Nephron (organoid): ENCODE measurements around the gene MROH7.

Source experiments
- H3K27ac Mint-ChIP-seq, 3 experiments: 2 replicates each; pipeline ENCODE4 v1.8.0; 2020; ENCODE audit warnings: mixed read lengths in 3 of 3, mild to moderate bottlenecking in 2 of 3, moderate library complexity in 1 of 3
- H3K27me3 Mint-ChIP-seq: 2 replicates; pipeline ENCODE4 v1.8.0; 2021; ENCODE audit warnings: low read depth, mild to moderate bottlenecking, moderate library complexity, mixed read lengths
- H3K36me3 Mint-ChIP-seq: 2 replicates; pipeline ENCODE4 v1.8.0; 2020; ENCODE audit warnings: low read depth, mixed read lengths
- H3K4me1 Mint-ChIP-seq: 2 replicates; pipeline ENCODE4 v1.8.0; 2020; ENCODE audit warnings: mixed read lengths
- H3K4me3 Mint-ChIP-seq, 3 experiments: 2 replicates each; pipeline ENCODE4 v1.8.0; 2020; ENCODE audit warnings: mild to moderate bottlenecking in 3 of 3, mixed read lengths in 3 of 3, moderate library complexity in 2 of 3
- H3K9me3 Mint-ChIP-seq: 2 replicates; pipeline ENCODE4 v1.8.0; 2020; ENCODE audit warnings: mixed read lengths
- CTCF ChIP-seq, 3 experiments: fragments of 200-600 bp; sonication (generic); IDR thresholded peaks; one replicate each; pipeline ENCODE4 v1.5.0; 2021; ENCODE audit warnings: antibody characterized with exemption in 3 of 3; ENCODE audit not compliant: unreplicated experiment in 3 of 3

Gene MROH7

DNA sequence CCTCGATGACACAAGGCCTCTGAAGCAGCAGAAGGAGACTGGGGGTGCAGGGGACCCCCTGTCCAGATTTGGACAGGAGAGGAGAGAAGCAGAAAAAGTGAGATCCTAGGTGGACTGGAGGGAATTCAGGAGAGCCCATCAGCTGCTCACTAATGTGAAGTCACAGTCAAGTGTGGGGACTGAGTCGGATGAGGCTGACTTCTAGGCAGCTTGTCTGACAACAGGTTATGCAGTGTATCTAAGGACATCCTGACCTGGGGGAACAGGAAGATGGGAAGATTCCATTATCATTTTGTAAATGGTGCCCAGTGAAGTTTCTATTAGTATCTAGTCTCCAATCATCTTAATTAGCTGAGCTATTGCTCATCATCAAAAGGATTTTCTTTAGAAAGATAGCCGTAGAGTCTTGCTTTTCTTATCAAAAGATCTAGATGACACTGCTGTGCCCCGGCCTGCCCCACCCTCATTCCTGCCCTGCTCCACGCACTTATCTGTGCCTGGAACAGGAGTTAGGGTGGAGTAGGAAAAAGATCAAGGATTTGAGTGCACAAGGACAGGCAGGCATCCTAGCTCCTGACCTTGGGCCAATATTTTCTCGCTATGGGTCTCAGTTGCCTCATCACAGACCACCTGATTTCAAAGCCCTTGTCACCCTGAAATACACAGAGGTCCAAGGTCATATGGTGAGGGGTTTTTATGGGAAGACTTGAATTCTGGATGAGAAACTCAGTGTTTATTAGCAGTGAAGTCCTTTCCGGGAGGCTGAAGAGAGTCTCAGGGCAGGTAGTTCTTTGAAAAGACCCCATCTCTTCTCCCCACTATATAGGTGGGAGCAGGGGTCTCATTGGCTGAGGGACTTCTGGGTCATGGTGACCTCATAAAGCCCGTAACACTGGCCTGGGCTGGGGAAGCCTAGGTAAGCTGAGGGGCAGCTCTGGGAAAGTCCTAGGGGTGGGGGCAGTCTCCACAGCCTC lies at the start of gene MROH7:
TSS of gene MROH7 (plus strand) at position 924 of the 974 bp plus-strand sequence. CDS start 11,141 bp downstream, outside the sequence.
- Mint-ChIP-seq H3K27ac (no peak within 1 kb of the TSS), H3K27me3 (no peaks in the 10 kb centered on the region), H3K36me3 (peaks cover 9% of the 10 kb centered on the region), H3K4me3 (no peak within 1 kb of the TSS), H3K9me3 (peaks cover 26% of the 10 kb centered on the region), H3K4me1 (peaks cover 4% of the 10 kb centered on the region)
- TF ChIP-seq CTCF (IDR thresholded peaks at IDR 0.05; ENCODE audit: unreplicated experiment in 3 of 3), result no peak

DNA sequence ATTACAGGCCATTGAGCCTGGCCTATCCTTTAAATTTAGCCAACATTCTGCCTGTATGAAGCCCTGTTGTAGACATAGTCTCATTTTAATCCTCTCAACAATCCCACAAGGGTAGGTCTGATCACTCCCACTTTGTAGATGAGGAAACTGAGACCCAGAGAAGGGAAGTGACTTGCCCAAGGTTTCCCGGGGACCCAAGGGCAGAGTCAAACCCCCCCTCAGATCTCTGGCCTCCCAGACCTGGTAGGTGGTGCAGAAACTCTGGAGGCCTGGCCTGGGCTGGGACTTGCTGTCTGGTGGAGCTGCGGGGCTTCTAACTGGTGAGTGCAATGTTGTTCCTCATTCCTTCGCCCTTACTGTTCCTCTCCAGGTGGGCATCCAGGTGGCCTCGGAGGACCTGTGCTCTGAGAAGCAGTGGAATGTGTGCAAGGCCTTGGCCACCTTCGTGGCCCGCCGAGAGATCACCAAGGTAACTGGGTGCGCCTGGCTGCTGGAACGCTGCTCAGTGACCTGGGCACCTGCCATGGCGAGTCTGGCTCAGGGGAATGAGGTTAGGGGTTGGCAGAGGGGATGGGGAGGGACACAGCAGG lies 47.9 kb upstream of the MROH7 start:
- Mint-ChIP-seq H3K27ac (no peak overlapping the region), H3K9me3 (no peaks in the 10 kb centered on the region), H3K36me3 (no peaks in the 10 kb centered on the region), H3K27me3 (no peaks in the 10 kb centered on the region), H3K4me3 (no peak overlapping the region), H3K4me1 (no peaks in the 10 kb centered on the region)
- TF ChIP-seq CTCF (IDR thresholded peaks at IDR 0.05; ENCODE audit: unreplicated experiment in 3 of 3), result no peak

- no peaks in the 10 kb centered on the region for H3K9me3 Mint-ChIP-seq
Observed at GRCh38 chr1:54594463-54594862, 47.1 kb upstream of the MROH7 start.

GRCh38 chr1:54595956-54596498 lies 45.6 kb upstream of the MROH7 start:
- no peak overlapping the region for H3K27ac Mint-ChIP-seq

More at GRCh38 chr1:54594463-54594862, 47.1 kb upstream of the MROH7 start:
- H3K27me3 Mint-ChIP-seq, result no peaks in the 10 kb centered on the region
- no peak overlapping the region for H3K27ac Mint-ChIP-seq
- H3K4me1 Mint-ChIP-seq, result peaks cover 2% of the 10 kb centered on the region
- no peak overlapping the region for H3K4me3 Mint-ChIP-seq
- no peak for TF ChIP-seq CTCF (IDR thresholded peaks at IDR 0.05; ENCODE audit: unreplicated experiment in 3 of 3)
- H3K36me3 Mint-ChIP-seq, result no peaks in the 10 kb centered on the region

DNA sequence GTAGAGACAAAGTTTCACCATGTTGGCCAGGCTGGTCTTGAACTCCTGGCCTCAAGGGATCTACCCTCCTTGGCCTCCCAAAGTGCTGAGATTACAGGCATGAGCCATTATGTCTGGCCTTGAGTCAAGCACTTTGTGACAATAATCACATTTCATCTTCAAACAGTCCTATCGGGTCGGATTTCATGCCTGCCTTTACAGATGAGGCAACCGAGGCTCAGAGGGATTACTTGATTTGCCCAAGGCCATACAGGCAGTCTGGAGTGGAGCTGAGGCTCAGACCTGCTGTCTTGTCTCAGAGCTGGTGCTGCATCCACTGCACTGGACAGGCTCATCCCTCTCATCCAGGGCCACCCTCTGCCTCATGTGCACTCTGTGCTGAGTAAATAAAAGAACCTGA lies 44.8 kb upstream of the MROH7 start:
- no peaks in the 10 kb centered on the region for H3K27me3 Mint-ChIP-seq
- H3K4me1 Mint-ChIP-seq, result peaks cover 14% of the 10 kb centered on the region
- no peak for TF ChIP-seq CTCF (IDR thresholded peaks at IDR 0.05; ENCODE audit: unreplicated experiment in 3 of 3)
- H3K4me3 Mint-ChIP-seq, result no peak overlapping the region
- no peaks in the 10 kb centered on the region for H3K36me3 Mint-ChIP-seq
- no peaks in the 10 kb centered on the region for H3K9me3 Mint-ChIP-seq
- H3K27ac Mint-ChIP-seq, result no peak overlapping the region

More at GRCh38 chr1:54595956-54596498, 45.6 kb upstream of the MROH7 start:
- Mint-ChIP-seq H3K4me3 (no peak overlapping the region), H3K27me3 (no peaks in the 10 kb centered on the region), H3K36me3 (no peaks in the 10 kb centered on the region), H3K9me3 (no peaks in the 10 kb centered on the region), H3K4me1 (peaks cover 14% of the 10 kb centered on the region)
- no peak for TF ChIP-seq CTCF (IDR thresholded peaks at IDR 0.05; ENCODE audit: unreplicated experiment in 3 of 3)
